ENCODE measurements around the gene HIGD1B.

Gene HIGD1B

GRCh38 chr17:44847586-44847985, at the start of gene HIGD1B:
TSS of gene HIGD1B (plus strand) at chr17:44847883. CDS start at chr17:44848153, 270 bp downstream.
- no peak within 1 kb of the TSS for H3K4me2 ChIP-seq (ENCODE audit: low read length)

DNA sequence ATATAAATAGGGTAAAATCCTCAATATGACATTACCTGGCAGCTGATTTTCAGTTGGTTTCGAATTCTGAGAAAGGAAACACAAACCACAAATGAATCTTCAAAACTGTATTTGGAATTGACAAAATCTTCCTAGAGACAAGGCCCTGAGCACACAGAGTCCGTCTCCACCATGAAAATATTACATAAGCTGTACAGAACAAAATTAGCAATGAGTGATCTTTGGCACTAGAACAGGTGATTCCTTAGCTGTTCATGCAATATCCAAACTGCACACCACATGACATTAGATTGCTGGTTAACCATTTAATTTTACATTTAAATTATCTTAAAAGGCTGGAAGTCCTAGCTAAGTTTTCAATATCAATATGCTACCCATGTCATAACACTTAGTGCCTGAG, 49.3 kb upstream of the HIGD1B start:
- no peaks in the 10 kb centered on the region for H3K27me3 ChIP-seq (ENCODE audit: insufficient read depth, low read length)
- H3K79me2 ChIP-seq (ENCODE audit: insufficient read depth, low read length), result no peaks in the 10 kb centered on the region
- no peaks in the 10 kb centered on the region for H4K20me1 ChIP-seq (ENCODE audit: insufficient read depth, low read length)
- H3K4me1 ChIP-seq (ENCODE audit: insufficient read depth, low read length, severe bottlenecking), result no peaks in the 10 kb centered on the region
- H3K9me2 ChIP-seq (ENCODE audit: low read depth, low read length), result no peaks in the 10 kb centered on the region
- no peak overlapping the region for H3K27ac ChIP-seq (ENCODE audit: low read depth, low read length, poor library complexity, severe bottlenecking)
- no peak overlapping the region for H2AFZ ChIP-seq (ENCODE audit: low read length)
- no peak for TF ChIP-seq CTCF (IDR thresholded peaks at IDR 0.05; ENCODE audit: low read length)
- TF ChIP-seq EZH2 (IDR thresholded peaks at IDR 0.05; ENCODE audit: borderline replicate concordance, low read length), result no peak
- no peak overlapping the region for H3K4me2 ChIP-seq (ENCODE audit: low read length)
- H3K4me3 ChIP-seq (ENCODE audit: low read depth, low read length, poor library complexity, severe bottlenecking), result no peak overlapping the region
- no peaks in the 10 kb centered on the region for H3F3A ChIP-seq (ENCODE audit: insufficient read depth, low read length)
- H3K9ac ChIP-seq (ENCODE audit: low read length), result no peak overlapping the region
- H3K9me3 ChIP-seq (ENCODE audit: low read length), result no peaks in the 10 kb centered on the region
- H3K36me3 ChIP-seq (ENCODE audit: insufficient read depth, low read length), result peaks cover 29% of the 10 kb centered on the region

More at GRCh38 chr17:44847586-44847985, at the start of gene HIGD1B:
- Histone ChIP-seq H2AFZ (ENCODE audit: low read length) (no peak within 1 kb of the TSS), H3K27ac (ENCODE audit: low read depth, low read length, poor library complexity, severe bottlenecking) (no peak within 1 kb of the TSS), H3K9ac (ENCODE audit: low read length) (no peak within 1 kb of the TSS), H3K9me3 (ENCODE audit: low read length) (no peaks in the 10 kb centered on the region), H3K79me2 (ENCODE audit: insufficient read depth, low read length) (no peaks in the 10 kb centered on the region), H3F3A (ENCODE audit: insufficient read depth, low read length) (no peaks in the 10 kb centered on the region), H3K27me3 (ENCODE audit: insufficient read depth, low read length) (no peaks in the 10 kb centered on the region), H3K36me3 (ENCODE audit: insufficient read depth, low read length) (peaks cover 26% of the 10 kb centered on the region), H3K4me3 (ENCODE audit: low read depth, low read length, poor library complexity, severe bottlenecking) (no peak within 1 kb of the TSS), H3K4me1 (ENCODE audit: insufficient read depth, low read length, severe bottlenecking) (no peaks in the 10 kb centered on the region), H3K9me2 (ENCODE audit: low read depth, low read length) (no peaks in the 10 kb centered on the region), H4K20me1 (ENCODE audit: insufficient read depth, low read length) (no peaks in the 10 kb centered on the region)
- no peak for TF ChIP-seq EZH2 (IDR thresholded peaks at IDR 0.05; ENCODE audit: borderline replicate concordance, low read length)
- no peak for TF ChIP-seq CTCF (IDR thresholded peaks at IDR 0.05; ENCODE audit: low read length)

GRCh38 chr17:44801880-44802279, 45.8 kb upstream of the HIGD1B start:
- peaks cover 57% of the 10 kb centered on the region for H3K36me3 ChIP-seq (ENCODE audit: insufficient read depth, low read length)
- no peak overlapping the region for H3K27ac ChIP-seq (ENCODE audit: low read depth, low read length, poor library complexity, severe bottlenecking)
- H3K4me2 ChIP-seq (ENCODE audit: low read length), result no peak overlapping the region
- H3F3A ChIP-seq (ENCODE audit: insufficient read depth, low read length), result no peaks in the 10 kb centered on the region
- H2AFZ ChIP-seq (ENCODE audit: low read length), result no peak overlapping the region
- H3K4me1 ChIP-seq (ENCODE audit: insufficient read depth, low read length, severe bottlenecking), result no peaks in the 10 kb centered on the region
- H3K9me3 ChIP-seq (ENCODE audit: low read length), result no peaks in the 10 kb centered on the region
- H4K20me1 ChIP-seq (ENCODE audit: insufficient read depth, low read length), result no peaks in the 10 kb centered on the region
- H3K27me3 ChIP-seq (ENCODE audit: insufficient read depth, low read length), result no peaks in the 10 kb centered on the region
- H3K9ac ChIP-seq (ENCODE audit: low read length), result no peak overlapping the region
- TF ChIP-seq EZH2 (IDR thresholded peaks at IDR 0.05; ENCODE audit: borderline replicate concordance, low read length) (no peak), CTCF (IDR thresholded peaks at IDR 0.05; ENCODE audit: low read length) (no peak)
- no peaks in the 10 kb centered on the region for H3K9me2 ChIP-seq (ENCODE audit: low read depth, low read length)
- H3K4me3 ChIP-seq (ENCODE audit: low read depth, low read length, poor library complexity, severe bottlenecking), result no peak overlapping the region
- H3K79me2 ChIP-seq (ENCODE audit: insufficient read depth, low read length), result no peaks in the 10 kb centered on the region

Measured in OCI-LY1 (cell line).